Measurements from ENCODE around the gene SLC6A19. TPM values are rescaled to one million over a fixed set of nuclear protein-coding genes. Genes with fewer than 3 reads are reported as not detected.

The SLC6A19 gene
- total RNA-seq, 1 experiment from 2014 or later = 0.04 TPM

DNA sequence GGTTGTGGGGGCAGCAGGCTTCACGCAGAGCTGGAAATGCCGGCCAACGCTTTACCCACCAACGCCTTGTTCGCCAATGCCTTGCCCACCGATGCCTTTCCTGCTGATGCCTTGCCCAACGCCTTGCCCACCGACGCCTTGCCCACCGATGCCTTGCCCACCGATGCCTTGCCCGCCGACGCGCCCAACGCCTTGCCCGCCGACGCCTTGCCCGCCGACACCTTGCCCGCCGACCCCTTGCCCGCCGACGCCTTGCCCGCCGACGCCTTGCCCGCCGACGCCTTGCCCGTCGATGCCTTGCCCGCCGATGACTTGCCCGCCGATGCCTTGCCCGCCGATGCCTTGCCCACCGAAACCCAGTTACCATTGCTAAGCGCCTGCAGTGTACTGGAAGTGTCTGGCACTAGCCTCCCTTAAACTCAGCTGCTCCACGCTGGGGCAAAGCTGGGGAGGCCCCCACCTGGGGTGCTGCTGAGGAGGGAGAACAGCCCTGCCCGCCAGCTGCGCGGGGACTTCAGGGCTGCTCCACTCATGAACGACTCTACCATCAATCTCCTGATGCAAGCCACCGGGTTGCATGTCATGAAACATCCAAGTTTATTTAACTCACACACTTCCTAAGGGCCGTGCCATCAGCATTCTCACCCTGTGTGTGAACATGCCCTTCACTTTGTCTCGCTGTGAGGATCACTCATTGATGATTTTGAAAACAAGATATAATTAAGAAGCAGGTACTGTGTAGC lies 25.6 kb downstream of the SLC6A19 start:
- DNase-seq (ENCODE audit: low spot score) = no peak
- Mint-ChIP-seq H3K4me1 (peaks cover 4% of the 10 kb centered on the region), H3K9me3 (peaks cover 6% of the 10 kb centered on the region), H3K27me3 (ENCODE audit: low read depth) (no peaks in the 10 kb centered on the region), H3K4me3 (no peak overlapping the region), H3K36me3 (no peaks in the 10 kb centered on the region), H3K27ac (no peak overlapping the region)
- no peak for TF ChIP-seq ZNF138 (CRISPR knock-in tag; conservative IDR thresholded peaks at IDR 0.05)
- no peak for TF ChIP-seq CREM (CRISPR knock-in tag; IDR thresholded peaks at IDR 0.05)
- no peak for TF ChIP-seq NFATC4 (CRISPR knock-in tag; IDR thresholded peaks at IDR 0.05)
- TF ChIP-seq, protein P1, sequence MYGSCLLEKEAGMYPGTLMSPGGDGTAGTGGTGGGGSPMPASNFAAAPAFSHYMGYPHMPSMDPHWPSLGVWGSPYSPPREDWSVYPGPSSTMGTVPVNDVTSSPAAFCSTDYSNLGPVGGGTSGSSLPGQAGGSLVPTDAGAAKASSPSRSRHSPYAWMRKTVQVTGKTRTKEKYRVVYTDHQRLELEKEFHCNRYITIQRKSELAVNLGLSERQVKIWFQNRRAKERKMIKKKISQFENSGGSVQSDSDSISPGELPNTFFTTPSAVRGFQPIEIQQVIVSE (CRISPR knock-in tag; IDR thresholded peaks at IDR 0.05; ENCODE audit: borderline replicate concordance) = no peak
- TF ChIP-seq IRF2 (CRISPR knock-in tag; IDR thresholded peaks at IDR 0.05; ENCODE audit: borderline replicate concordance, low read depth) = no peak
- no peak for TF ChIP-seq CBFB (CRISPR knock-in tag; IDR thresholded peaks at IDR 0.05; ENCODE audit: low read depth)
- no peak for TF ChIP-seq ELF4 (CRISPR knock-in tag; IDR thresholded peaks at IDR 0.05; ENCODE audit: low read depth)
- TF ChIP-seq, protein P2, sequence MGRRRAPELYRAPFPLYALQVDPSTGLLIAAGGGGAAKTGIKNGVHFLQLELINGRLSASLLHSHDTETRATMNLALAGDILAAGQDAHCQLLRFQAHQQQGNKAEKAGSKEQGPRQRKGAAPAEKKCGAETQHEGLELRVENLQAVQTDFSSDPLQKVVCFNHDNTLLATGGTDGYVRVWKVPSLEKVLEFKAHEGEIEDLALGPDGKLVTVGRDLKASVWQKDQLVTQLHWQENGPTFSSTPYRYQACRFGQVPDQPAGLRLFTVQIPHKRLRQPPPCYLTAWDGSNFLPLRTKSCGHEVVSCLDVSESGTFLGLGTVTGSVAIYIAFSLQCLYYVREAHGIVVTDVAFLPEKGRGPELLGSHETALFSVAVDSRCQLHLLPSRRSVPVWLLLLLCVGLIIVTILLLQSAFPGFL (CRISPR knock-in tag; IDR thresholded peaks at IDR 0.05; ENCODE audit: borderline replicate concordance) = no peak
- no peak for TF ChIP-seq PRRX2 (CRISPR knock-in tag; IDR thresholded peaks at IDR 0.05)
- TF ChIP-seq TP53 (CRISPR knock-in tag; IDR thresholded peaks at IDR 0.05) = no peak
- no peak for TF ChIP-seq ZNF396 (CRISPR knock-in tag; IDR thresholded peaks at IDR 0.05; ENCODE audit: borderline replicate concordance)
- TF ChIP-seq NR2C2 (CRISPR knock-in tag; IDR thresholded peaks at IDR 0.05) = no peak
- TF ChIP-seq, protein P3, sequence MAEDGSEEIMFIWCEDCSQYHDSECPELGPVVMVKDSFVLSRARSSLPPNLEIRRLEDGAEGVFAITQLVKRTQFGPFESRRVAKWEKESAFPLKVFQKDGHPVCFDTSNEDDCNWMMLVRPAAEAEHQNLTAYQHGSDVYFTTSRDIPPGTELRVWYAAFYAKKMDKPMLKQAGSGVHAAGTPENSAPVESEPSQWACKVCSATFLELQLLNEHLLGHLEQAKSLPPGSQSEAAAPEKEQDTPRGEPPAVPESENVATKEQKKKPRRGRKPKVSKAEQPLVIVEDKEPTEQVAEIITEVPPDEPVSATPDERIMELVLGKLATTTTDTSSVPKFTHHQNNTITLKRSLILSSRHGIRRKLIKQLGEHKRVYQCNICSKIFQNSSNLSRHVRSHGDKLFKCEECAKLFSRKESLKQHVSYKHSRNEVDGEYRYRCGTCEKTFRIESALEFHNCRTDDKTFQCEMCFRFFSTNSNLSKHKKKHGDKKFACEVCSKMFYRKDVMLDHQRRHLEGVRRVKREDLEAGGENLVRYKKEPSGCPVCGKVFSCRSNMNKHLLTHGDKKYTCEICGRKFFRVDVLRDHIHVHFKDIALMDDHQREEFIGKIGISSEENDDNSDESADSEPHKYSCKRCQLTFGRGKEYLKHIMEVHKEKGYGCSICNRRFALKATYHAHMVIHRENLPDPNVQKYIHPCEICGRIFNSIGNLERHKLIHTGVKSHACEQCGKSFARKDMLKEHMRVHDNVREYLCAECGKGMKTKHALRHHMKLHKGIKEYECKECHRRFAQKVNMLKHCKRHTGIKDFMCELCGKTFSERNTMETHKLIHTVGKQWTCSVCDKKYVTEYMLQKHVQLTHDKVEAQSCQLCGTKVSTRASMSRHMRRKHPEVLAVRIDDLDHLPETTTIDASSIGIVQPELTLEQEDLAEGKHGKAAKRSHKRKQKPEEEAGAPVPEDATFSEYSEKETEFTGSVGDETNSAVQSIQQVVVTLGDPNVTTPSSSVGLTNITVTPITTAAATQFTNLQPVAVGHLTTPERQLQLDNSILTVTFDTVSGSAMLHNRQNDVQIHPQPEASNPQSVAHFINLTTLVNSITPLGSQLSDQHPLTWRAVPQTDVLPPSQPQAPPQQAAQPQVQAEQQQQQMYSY (CRISPR knock-in tag; IDR thresholded peaks at IDR 0.05) = no peak
- TF ChIP-seq, protein P4, sequence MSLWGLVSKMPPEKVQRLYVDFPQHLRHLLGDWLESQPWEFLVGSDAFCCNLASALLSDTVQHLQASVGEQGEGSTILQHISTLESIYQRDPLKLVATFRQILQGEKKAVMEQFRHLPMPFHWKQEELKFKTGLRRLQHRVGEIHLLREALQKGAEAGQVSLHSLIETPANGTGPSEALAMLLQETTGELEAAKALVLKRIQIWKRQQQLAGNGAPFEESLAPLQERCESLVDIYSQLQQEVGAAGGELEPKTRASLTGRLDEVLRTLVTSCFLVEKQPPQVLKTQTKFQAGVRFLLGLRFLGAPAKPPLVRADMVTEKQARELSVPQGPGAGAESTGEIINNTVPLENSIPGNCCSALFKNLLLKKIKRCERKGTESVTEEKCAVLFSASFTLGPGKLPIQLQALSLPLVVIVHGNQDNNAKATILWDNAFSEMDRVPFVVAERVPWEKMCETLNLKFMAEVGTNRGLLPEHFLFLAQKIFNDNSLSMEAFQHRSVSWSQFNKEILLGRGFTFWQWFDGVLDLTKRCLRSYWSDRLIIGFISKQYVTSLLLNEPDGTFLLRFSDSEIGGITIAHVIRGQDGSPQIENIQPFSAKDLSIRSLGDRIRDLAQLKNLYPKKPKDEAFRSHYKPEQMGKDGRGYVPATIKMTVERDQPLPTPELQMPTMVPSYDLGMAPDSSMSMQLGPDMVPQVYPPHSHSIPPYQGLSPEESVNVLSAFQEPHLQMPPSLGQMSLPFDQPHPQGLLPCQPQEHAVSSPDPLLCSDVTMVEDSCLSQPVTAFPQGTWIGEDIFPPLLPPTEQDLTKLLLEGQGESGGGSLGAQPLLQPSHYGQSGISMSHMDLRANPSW (CRISPR knock-in tag; conservative IDR thresholded peaks at IDR 0.05; ENCODE audit: low read depth) = no peak
- POLR2A ChIA-PET = no interaction called here
- no peak for ATAC-seq
- CTCF ChIA-PET = interaction anchor here (0.8 to 1.6 kb wide), 2 partner anchors 10 to 244 kb away, joined by 4 read pairs; no protein-coding TSS in a partner anchor

DNA sequence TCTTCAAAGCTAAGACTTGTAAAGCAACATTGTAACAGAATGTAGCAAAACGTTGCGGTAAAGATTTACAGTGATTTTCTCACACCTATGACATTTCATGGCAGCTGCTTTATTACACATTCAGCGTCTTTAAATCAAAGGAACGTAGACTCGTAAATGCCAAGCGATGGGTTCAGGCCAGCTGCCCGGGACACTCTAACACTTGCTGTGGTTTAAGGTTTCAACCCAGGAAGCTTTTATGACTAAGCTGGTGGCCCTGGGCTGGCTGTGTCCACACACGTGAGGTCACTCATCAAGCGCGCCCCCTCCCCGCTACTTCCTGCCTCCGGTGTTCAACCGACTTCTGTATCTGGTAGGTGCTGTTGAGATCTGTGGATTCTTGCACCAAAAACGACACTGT lies 26.3 kb downstream of the SLC6A19 start:
- POLR2A ChIA-PET = no interaction called here
- ATAC-seq = no peak

More for the DNA sequence above, 26.3 kb downstream of the SLC6A19 start:
- DNase-seq (ENCODE audit: low spot score) = no peak
- Mint-ChIP-seq H3K4me3 (no peak overlapping the region), H3K4me1 (peaks cover 4% of the 10 kb centered on the region), H3K27me3 (ENCODE audit: low read depth) (no peaks in the 10 kb centered on the region), H3K27ac (no peak overlapping the region), H3K36me3 (no peaks in the 10 kb centered on the region), H3K9me3 (no peaks in the 10 kb centered on the region; the same call in 1 of the 2 replicates)
- CTCF ChIA-PET = interaction anchor here (0.8 to 1.6 kb wide), 2 partner anchors 11 to 245 kb away, joined by 4 read pairs; no protein-coding TSS in a partner anchor
- TF ChIP-seq NFATC4 (CRISPR knock-in tag; IDR thresholded peaks at IDR 0.05) (no peak), NR2C2 (CRISPR knock-in tag; IDR thresholded peaks at IDR 0.05) (no peak), NFE2L1 (CRISPR knock-in tag; IDR thresholded peaks at IDR 0.05) (no peak), NR1H2 (CRISPR knock-in tag; IDR thresholded peaks at IDR 0.05) (no peak)
- TF ChIP-seq, protein P5, sequence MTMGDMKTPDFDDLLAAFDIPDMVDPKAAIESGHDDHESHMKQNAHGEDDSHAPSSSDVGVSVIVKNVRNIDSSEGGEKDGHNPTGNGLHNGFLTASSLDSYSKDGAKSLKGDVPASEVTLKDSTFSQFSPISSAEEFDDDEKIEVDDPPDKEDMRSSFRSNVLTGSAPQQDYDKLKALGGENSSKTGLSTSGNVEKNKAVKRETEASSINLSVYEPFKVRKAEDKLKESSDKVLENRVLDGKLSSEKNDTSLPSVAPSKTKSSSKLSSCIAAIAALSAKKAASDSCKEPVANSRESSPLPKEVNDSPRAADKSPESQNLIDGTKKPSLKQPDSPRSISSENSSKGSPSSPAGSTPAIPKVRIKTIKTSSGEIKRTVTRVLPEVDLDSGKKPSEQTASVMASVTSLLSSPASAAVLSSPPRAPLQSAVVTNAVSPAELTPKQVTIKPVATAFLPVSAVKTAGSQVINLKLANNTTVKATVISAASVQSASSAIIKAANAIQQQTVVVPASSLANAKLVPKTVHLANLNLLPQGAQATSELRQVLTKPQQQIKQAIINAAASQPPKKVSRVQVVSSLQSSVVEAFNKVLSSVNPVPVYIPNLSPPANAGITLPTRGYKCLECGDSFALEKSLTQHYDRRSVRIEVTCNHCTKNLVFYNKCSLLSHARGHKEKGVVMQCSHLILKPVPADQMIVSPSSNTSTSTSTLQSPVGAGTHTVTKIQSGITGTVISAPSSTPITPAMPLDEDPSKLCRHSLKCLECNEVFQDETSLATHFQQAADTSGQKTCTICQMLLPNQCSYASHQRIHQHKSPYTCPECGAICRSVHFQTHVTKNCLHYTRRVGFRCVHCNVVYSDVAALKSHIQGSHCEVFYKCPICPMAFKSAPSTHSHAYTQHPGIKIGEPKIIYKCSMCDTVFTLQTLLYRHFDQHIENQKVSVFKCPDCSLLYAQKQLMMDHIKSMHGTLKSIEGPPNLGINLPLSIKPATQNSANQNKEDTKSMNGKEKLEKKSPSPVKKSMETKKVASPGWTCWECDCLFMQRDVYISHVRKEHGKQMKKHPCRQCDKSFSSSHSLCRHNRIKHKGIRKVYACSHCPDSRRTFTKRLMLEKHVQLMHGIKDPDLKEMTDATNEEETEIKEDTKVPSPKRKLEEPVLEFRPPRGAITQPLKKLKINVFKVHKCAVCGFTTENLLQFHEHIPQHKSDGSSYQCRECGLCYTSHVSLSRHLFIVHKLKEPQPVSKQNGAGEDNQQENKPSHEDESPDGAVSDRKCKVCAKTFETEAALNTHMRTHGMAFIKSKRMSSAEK (CRISPR knock-in tag; IDR thresholded peaks at IDR 0.05; ENCODE audit: borderline replicate concordance) = no peak
- TF ChIP-seq, protein P6, sequence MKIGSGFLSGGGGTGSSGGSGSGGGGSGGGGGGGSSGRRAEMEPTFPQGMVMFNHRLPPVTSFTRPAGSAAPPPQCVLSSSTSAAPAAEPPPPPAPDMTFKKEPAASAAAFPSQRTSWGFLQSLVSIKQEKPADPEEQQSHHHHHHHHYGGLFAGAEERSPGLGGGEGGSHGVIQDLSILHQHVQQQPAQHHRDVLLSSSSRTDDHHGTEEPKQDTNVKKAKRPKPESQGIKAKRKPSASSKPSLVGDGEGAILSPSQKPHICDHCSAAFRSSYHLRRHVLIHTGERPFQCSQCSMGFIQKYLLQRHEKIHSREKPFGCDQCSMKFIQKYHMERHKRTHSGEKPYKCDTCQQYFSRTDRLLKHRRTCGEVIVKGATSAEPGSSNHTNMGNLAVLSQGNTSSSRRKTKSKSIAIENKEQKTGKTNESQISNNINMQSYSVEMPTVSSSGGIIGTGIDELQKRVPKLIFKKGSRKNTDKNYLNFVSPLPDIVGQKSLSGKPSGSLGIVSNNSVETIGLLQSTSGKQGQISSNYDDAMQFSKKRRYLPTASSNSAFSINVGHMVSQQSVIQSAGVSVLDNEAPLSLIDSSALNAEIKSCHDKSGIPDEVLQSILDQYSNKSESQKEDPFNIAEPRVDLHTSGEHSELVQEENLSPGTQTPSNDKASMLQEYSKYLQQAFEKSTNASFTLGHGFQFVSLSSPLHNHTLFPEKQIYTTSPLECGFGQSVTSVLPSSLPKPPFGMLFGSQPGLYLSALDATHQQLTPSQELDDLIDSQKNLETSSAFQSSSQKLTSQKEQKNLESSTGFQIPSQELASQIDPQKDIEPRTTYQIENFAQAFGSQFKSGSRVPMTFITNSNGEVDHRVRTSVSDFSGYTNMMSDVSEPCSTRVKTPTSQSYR (CRISPR knock-in tag; IDR thresholded peaks at IDR 0.05) = no peak
